Retinal pigment epithelial cell (primary cell): ENCODE data around the gene CAV1.

Source experiments
- DNase-seq: peaks from one replicate; pipeline ENCODE4 v3.0.0-alpha.2; 2010; ENCODE audit warnings: low read depth
- H3K4me3 ChIP-seq: 2 replicates; pipeline ENCODE4 v1.5.1; 2011; ENCODE audit warnings: mild to moderate bottlenecking, low read length, control low read depth, moderate library complexity
- CTCF ChIP-seq: conservative IDR thresholded peaks from 2 replicates; pipeline ENCODE4 v1.5.1; 2011; ENCODE audit warnings: low read depth, low read length, control low read depth, inconsistent platforms

Gene CAV1

GRCh38 chr7:116548506-116548905 lies 23.7 kb downstream of the CAV1 start:
- DNase-seq, result no peak
- H3K4me3 ChIP-seq, result no peak overlapping the region
- no peak for TF ChIP-seq CTCF

- no peak for TF ChIP-seq CTCF
- H3K4me3 ChIP-seq, result no peak overlapping the region
- DNase-seq, result no peak
These were observed 24.5 kb downstream of the CAV1 start for GRCh38 chr7:116549370-116549769.

- no peak for TF ChIP-seq CTCF
- H3K4me3 ChIP-seq, result no peak overlapping the region
- no peak for DNase-seq
These were observed 26.9 kb downstream of the CAV1 start for GRCh38 chr7:116551692-116552091.

- DNase-seq, result no peak
- TF ChIP-seq CTCF, result no peak
- H3K4me3 ChIP-seq, result no peak overlapping the region
These were observed 27.8 kb downstream of the CAV1 start for GRCh38 chr7:116552602-116553001.

GRCh38 chr7:116553168-116553964 lies 28.5 kb downstream of the CAV1 start:
- no peak for TF ChIP-seq CTCF
- no peak for DNase-seq
- H3K4me3 ChIP-seq, result no peak overlapping the region

GRCh38 chr7:116554436-116554835 lies 29.6 kb downstream of the CAV1 start:
- no peak for DNase-seq
- no peak for TF ChIP-seq CTCF
- H3K4me3 ChIP-seq, result no peak overlapping the region

GRCh38 chr7:116554911-116555310 lies 30.1 kb downstream of the CAV1 start:
- H3K4me3 ChIP-seq, result no peak overlapping the region
- TF ChIP-seq CTCF, result no peak
- DNase-seq, result no peak
